Caco-2 (cell line): ENCODE results near the gene WDR26. TPM values are rescaled to one million over a fixed set of nuclear protein-coding genes. Genes with fewer than 3 reads are reported as not detected.

Experiments used
- BruUV-seq: library from RNA; stranded (reverse); fragments of 400-500 nt; replicated peaks from 2 replicates; lab custom pipeline; 2021; lab: Mats Ljungman, UMichigan
- CTCF ChIA-PET: fragments of 300-600 bp; sonication (Branson Sonifier 250); formaldehyde crosslinking; loops from one replicate; lab custom pipeline; 2022; ENCODE audit warnings: antibody characterized with exemption; lab: Charles Lee
- POLR2A ChIA-PET: fragments of 300-600 bp; sonication (Branson Sonifier 250); formaldehyde crosslinking; loops from one replicate; lab custom pipeline; 2022; ENCODE audit warnings: antibody characterized with exemption; lab: Charles Lee
- DNase-seq, 2 experiments: peaks; one replicate each; pipeline versions ENCODE4 v3.0.0 to v3.0.0-alpha.2; 2020 to 2022
- H3K27me3 ChIP-seq: replicated peaks from 2 replicates; pipeline ENCODE4 v1.6.0; 2011; ENCODE audit warnings: low read length; ENCODE audit not compliant: control insufficient read depth, insufficient read depth
- H3K36me3 ChIP-seq: 2 replicates; pipeline ENCODE4 v1.5.1; 2011; ENCODE audit warnings: low read length; ENCODE audit not compliant: control insufficient read depth, insufficient read depth
- H3K4me1 ChIP-seq: fragments of 250-450 bp; sonication (Bioruptor Pico); 2 replicates; pipeline ENCODE4 v1.5.1; 2020; ENCODE audit warnings: mild to moderate bottlenecking
- H3K4me3 ChIP-seq: 2 replicates; pipeline ENCODE4 v1.5.1; 2011; ENCODE audit warnings: low read depth, mild to moderate bottlenecking, control low read depth, low read length
- H3K9me3 ChIP-seq: fragments of 250-450 bp; sonication (Bioruptor Pico); 2 replicates; pipeline ENCODE4 v1.5.1; 2020; ENCODE audit warnings: mild to moderate bottlenecking, moderate library complexity
- H3K27ac Mint-ChIP-seq: one replicate; pipeline ENCODE4 v1.8.0; 2022; ENCODE audit warnings: mixed read lengths; ENCODE audit not compliant: unreplicated experiment
- H3K27me3 Mint-ChIP-seq: one replicate; pipeline ENCODE4 v1.8.0; 2022; ENCODE audit warnings: mixed read lengths; ENCODE audit not compliant: insufficient read depth, unreplicated experiment
- H3K36me3 Mint-ChIP-seq: one replicate; pipeline ENCODE4 v1.8.0; 2022; ENCODE audit warnings: mild to moderate bottlenecking, mixed read lengths; ENCODE audit not compliant: insufficient read depth, unreplicated experiment
- H3K4me1 Mint-ChIP-seq: one replicate; pipeline ENCODE4 v1.8.0; 2022; ENCODE audit warnings: low read depth, mixed read lengths; ENCODE audit not compliant: unreplicated experiment
- H3K4me3 Mint-ChIP-seq: one replicate; pipeline ENCODE4 v1.8.0; 2022; ENCODE audit warnings: mild to moderate bottlenecking, moderate library complexity, mixed read lengths; ENCODE audit not compliant: unreplicated experiment
- H3K9me3 Mint-ChIP-seq: one replicate; pipeline ENCODE4 v1.8.0; 2022; ENCODE audit warnings: mixed read lengths; ENCODE audit not compliant: unreplicated experiment
- CTCF ChIP-seq, 2 experiments: fragments of 200-600 bp in 1 of 2; IDR thresholded peaks; 1 replicate in 1 of 2; 2 replicates in 1 of 2; pipeline versions ENCODE4 v1.5.1 to v1.8.0; 2011 to 2022; ENCODE audit warnings: antibody characterized with exemption in 1 of 2, control low read depth in 1 of 2, inconsistent platforms in 1 of 2, low read depth in 1 of 2, low read length in 1 of 2, mild to moderate bottlenecking in 1 of 2, moderate library complexity in 1 of 2; ENCODE audit not compliant: insufficient read depth in 1 of 2, severe bottlenecking in 1 of 2, unreplicated experiment in 1 of 2
- intact Hi-C: fragments of 100-400 bp; cut with micrococcal nuclease; formaldehyde crosslinking; loops from one replicate; pipeline ENCODE4 v1.10.0; 2022; ENCODE audit not compliant: unreplicated experiment
- total RNA-seq: library from RNA; stranded (reverse); gene quantifications from 2 replicates; pipeline ENCODE4 v1.2.3, GENCODE V29; 2022

WDR26 gene
- total RNA-seq, 1 experiment from 2014 or later = 58.6 TPM

GRCh38 chr1:224383218-224383617 lies 51.4 kb downstream of the WDR26 start:
- CTCF ChIA-PET = no interaction called here
- TF ChIP-seq CTCF (IDR thresholded peaks at IDR 0.05; ENCODE audit: insufficient read depth in 1 of 2, low read depth in 1 of 2, low read length in 1 of 2, severe bottlenecking in 1 of 2, unreplicated experiment in 1 of 2) = no peak
- no peaks in the 10 kb centered on the region for H3K9me3 ChIP-seq
- no peaks in the 10 kb centered on the region for H3K9me3 Mint-ChIP-seq
- intact Hi-C loops = no loop called here
- H3K36me3 Mint-ChIP-seq = peaks cover 53% of the 10 kb centered on the region
- H3K27me3 Mint-ChIP-seq = no peaks in the 10 kb centered on the region
- H3K27me3 ChIP-seq = no peaks in the 10 kb centered on the region
- DNase-seq = no peak
- no peak overlapping the region for H3K27ac Mint-ChIP-seq
- no TSS peak for BruUV-seq
- no peaks in the 10 kb centered on the region for H3K4me1 ChIP-seq
- H3K36me3 ChIP-seq = no peaks in the 10 kb centered on the region
- POLR2A ChIA-PET = no interaction called here
- H3K4me3 Mint-ChIP-seq = no peak overlapping the region
- no peak overlapping the region for H3K4me3 ChIP-seq
- H3K4me1 Mint-ChIP-seq = no peaks in the 10 kb centered on the region

- H3K27ac Mint-ChIP-seq = no peak overlapping the region
- DNase-seq = no peak
- no peaks in the 10 kb centered on the region for H3K9me3 Mint-ChIP-seq
- peaks cover 56% of the 10 kb centered on the region for H3K36me3 Mint-ChIP-seq
- no peaks in the 10 kb centered on the region for H3K4me1 Mint-ChIP-seq
- H3K4me3 ChIP-seq = no peak overlapping the region
- H3K27me3 Mint-ChIP-seq = no peaks in the 10 kb centered on the region
- no peaks in the 10 kb centered on the region for H3K4me1 ChIP-seq
- no peak for TF ChIP-seq CTCF (IDR thresholded peaks at IDR 0.05; ENCODE audit: insufficient read depth in 1 of 2, low read depth in 1 of 2, low read length in 1 of 2, severe bottlenecking in 1 of 2, unreplicated experiment in 1 of 2)
- H3K36me3 ChIP-seq = no peaks in the 10 kb centered on the region; the same call in 1 of the 2 replicates
- no TSS peak for BruUV-seq
- no peaks in the 10 kb centered on the region for H3K9me3 ChIP-seq
- intact Hi-C loops = no loop called here
- ChIA-PET CTCF (interaction anchor here (0.7 kb wide), 1 partner anchor 75 kb away, joined by 3 read pairs; no protein-coding TSS in a partner anchor), POLR2A (no interaction called here)
- no peak overlapping the region for H3K4me3 Mint-ChIP-seq
- H3K27me3 ChIP-seq = no peaks in the 10 kb centered on the region
These were observed 52.6 kb downstream of the WDR26 start for GRCh38 chr1:224381880-224382548.

- H3K9me3 Mint-ChIP-seq = no peaks in the 10 kb centered on the region
- intact Hi-C loops = no loop called here
- ChIA-PET CTCF (no interaction called here), POLR2A (no interaction called here)
- H3K27me3 ChIP-seq = no peaks in the 10 kb centered on the region
- H3K36me3 Mint-ChIP-seq = peaks cover 64% of the 10 kb centered on the region
- H3K4me1 ChIP-seq = no peaks in the 10 kb centered on the region
- peaks cover 1% of the 10 kb centered on the region; the same call in 1 of the 2 replicates for H3K36me3 ChIP-seq
- H3K9me3 ChIP-seq = no peaks in the 10 kb centered on the region
- no peaks in the 10 kb centered on the region for H3K27me3 Mint-ChIP-seq
- H3K4me3 Mint-ChIP-seq = no peak overlapping the region
- no peak for DNase-seq
- H3K4me3 ChIP-seq = no peak overlapping the region
- no peak for TF ChIP-seq CTCF (IDR thresholded peaks at IDR 0.05; ENCODE audit: insufficient read depth in 1 of 2, low read depth in 1 of 2, low read length in 1 of 2, severe bottlenecking in 1 of 2, unreplicated experiment in 1 of 2)
- no TSS peak for BruUV-seq
- no peak overlapping the region for H3K27ac Mint-ChIP-seq
- no peaks in the 10 kb centered on the region for H3K4me1 Mint-ChIP-seq
These were observed 54.6 kb downstream of the WDR26 start for GRCh38 chr1:224380003-224380402.
